GM19372 (cell line): ENCODE measurements around the gene PRKCA.

Source experiments
- ATAC-seq: cut with Tn5 transposase; IDR thresholded peaks from one replicate; pipeline ENCODE4 v1.9.1; 2021; ENCODE audit warnings: mild to moderate bottlenecking, low read depth, moderate library complexity; ENCODE audit not compliant: unreplicated experiment

PRKCA gene

DNA sequence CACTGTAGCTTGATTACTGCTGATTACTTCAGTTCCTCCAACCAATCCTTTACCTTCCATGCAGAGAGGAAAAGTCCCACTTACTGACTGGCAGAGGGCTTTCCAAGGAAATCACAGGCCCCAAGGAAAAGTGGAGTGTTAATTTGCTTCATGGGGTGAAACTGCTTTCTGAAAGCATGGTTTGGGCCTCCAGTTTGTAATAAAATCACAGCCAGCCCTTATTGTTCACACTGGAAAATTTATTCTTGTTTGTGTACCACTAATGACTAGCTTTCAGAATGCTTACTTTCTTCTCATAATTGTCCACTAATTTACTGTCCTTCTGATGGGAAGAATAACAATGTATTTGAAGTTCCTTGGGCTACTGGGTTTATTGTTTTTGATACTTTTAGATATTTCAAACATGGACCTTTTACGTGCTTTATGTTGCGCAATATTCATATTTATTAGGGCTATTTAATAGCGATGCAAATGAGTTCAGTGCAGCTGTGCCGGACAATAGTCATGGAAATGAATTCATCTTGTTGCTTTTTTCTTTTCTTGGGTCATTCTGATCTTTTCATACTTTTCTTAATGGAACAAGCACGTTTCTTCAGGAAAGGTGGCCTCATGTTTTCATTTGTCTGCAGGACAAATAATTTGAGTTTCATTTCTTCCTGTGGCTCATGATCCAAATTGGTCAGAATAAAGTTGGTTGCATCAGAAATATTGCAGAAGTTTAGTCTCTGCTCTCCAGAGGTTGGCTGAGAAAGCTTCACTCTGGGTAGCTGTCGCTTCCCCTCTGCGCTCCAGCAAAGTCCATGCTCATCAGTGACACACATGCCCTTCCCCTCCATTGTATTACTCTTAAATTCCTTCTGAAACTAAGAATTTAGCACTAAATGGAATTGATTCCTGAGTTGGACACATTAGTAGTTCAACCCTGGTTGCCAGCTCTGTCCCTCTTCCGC lies 128.7 kb downstream of the PRKCA start:
- no peak for ATAC-seq

- no peak for ATAC-seq
Measured at GRCh38 chr17:66431910-66432309, 129.5 kb downstream of the PRKCA start.

DNA sequence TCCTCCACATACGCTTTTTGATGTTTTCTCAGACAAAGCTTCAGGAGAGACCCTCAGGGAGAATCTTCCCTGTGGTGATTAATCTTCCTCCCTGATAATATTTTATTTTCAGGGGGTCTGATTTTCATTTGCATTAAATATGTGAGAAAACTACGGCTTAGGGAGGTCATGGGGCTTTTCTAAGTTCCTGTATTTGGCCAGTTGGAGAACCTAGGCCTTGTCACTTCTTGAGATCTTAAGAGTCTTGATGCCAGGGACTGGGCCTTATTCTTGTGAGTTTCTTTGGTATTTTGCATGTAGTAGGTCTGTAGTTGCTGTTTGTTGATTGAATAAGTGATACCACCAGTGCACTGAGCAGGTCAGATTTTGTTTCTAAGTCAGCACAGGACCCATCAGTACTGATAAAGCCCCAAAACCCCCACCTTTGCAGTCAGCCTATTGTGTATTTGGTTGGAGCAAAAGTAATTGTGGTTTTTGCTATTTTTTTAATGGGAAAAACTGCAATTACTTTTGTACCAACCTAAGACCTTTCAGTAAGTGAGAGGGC lies 130.1 kb downstream of the PRKCA start:
- ATAC-seq, result no peak

- no peak for ATAC-seq
Measured at GRCh38 chr17:66432996-66433551, 130.7 kb downstream of the PRKCA start.

DNA sequence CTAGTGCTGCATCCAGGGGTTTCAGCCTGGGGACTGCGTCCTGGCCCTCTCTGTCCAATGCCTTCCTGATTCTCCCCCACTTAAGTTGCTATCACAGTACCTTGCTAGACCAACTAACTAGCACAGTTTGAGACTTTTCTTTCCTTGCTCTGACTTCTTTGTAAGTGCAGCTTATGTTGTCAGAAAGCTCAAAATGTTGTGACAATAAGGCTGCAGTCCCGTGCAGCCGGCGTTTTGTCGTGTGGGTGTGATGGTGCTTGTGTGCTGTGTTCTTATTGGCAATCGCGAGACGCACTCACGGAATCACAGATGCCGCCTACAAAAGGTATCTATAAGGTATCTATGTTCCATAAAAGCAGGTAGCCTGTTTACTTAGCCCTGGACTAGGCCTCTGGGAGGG lies 132.8 kb downstream of the PRKCA start:
- no peak for ATAC-seq

DNA sequence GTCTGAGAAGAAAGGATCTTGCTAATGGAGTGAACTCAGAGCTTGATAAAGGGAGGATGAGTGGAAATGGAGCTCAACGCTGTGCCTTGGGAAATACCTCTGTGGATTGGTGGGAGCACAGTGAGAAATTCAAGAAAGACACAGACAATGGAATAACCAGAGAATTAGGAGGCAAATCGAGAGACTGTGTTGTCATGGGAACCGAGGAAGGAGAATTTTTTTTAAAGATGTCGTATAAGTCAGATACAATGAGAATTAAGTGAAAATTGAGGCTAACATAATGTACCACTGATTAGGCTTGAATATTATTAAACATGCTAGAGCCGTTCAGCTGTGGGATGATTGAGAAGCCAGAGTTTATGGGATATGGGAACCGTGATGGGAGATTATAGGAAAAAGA lies 134.2 kb downstream of the PRKCA start:
- ATAC-seq, result no peak

- no peak for ATAC-seq
Measured at GRCh38 chr17:66437476-66438026, 135.1 kb downstream of the PRKCA start.

- no peak for ATAC-seq
Measured at GRCh38 chr17:66438101-66438500, 135.7 kb downstream of the PRKCA start.

GRCh38 chr17:66441101-66441661 lies 138.8 kb downstream of the PRKCA start:
- ATAC-seq, result peak; percentile 81

- no peak for ATAC-seq
Measured at GRCh38 chr17:66443166-66443565, 140.8 kb downstream of the PRKCA start.

DNA sequence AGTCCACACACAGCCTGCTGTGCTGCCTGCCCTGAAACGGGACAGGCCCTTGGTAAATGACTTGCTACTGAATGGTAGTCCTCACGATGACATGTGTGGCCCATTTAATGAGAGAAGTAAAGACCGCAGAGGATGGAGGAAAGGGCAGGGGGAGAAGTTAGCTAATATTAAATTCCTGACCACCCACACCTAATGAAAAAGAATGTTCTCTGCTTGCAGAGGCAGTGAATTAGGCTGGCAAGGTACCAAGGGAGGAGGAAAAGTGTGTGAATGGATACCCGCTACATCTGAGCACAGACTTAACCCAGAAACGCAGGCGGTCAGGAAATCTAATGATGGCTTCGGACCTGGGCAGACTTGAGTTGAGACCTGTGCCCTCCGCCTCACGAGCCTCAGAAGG lies 141.2 kb downstream of the PRKCA start:
- no peak for ATAC-seq

- no peak for ATAC-seq
Measured at GRCh38 chr17:66444031-66444430, 141.6 kb downstream of the PRKCA start.

- ATAC-seq, result no peak
Measured at GRCh38 chr17:66445229-66445628, 142.8 kb downstream of the PRKCA start.

GRCh38 chr17:66446419-66446818 lies 144.0 kb downstream of the PRKCA start:
- ATAC-seq, result no peak

- no peak for ATAC-seq
Measured at GRCh38 chr17:66447159-66447558, 144.7 kb downstream of the PRKCA start.

- no peak for ATAC-seq
Measured at GRCh38 chr17:66448026-66448639, 145.7 kb downstream of the PRKCA start.

DNA sequence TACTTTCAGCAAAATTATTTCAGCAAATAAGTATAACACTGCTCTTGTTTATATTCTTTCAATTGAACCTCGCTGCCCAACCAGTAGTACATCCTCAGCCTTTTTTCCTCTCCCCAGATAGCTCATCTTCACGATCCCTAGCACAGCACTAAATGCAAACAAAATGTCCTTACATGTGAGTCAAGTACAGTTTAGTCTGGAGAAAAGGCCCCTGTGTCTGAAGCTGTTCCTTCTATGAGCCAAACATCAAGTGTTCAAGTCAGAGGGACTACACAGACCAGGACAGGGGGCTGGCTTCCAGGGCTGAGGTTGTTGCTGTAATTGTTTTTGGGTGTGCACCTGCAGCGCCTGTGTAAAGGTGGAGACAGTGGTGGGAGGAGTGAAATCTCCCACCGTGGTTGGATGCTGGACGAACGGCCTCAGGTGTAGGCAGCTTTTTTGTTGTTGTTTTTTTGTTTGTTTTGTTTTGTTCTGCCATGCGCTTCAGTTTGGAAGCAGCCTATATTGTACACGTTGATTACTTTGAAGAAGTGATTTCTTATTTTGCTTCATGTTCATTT lies 147.1 kb downstream of the PRKCA start:
- no peak for ATAC-seq

GRCh38 chr17:66450008-66450851 lies 147.8 kb downstream of the PRKCA start:
- ATAC-seq, result no peak

GRCh38 chr17:66450852-66451158 lies 148.4 kb downstream of the PRKCA start:
- ATAC-seq, result no peak
